OCI-LY3 (cell line): ENCODE results near the gene SHC1.

Experiments
- H2AFZ ChIP-seq: fragments of 200-600, 300-600 bp; shearing (Covaris generic); 2 replicates; pipeline ENCODE4 v1.6.0; 2014; ENCODE audit warnings: antibody characterized with exemption, low read depth, low read length
- H3K27ac ChIP-seq: fragments of 200-600, 300-600 bp; sonication (generic); 2 replicates; pipeline ENCODE4 v1.5.1; 2014; ENCODE audit warnings: mild to moderate bottlenecking, low read length, moderate library complexity, mixed read lengths
- H3K27me3 ChIP-seq: fragments of 200-600, 300-600 bp; sonication (generic); 2 replicates; pipeline ENCODE4 v1.6.1; 2014; ENCODE audit warnings: low read depth, low read length, mixed read lengths
- H3K36me3 ChIP-seq: fragments of 200-600, 300-600 bp; sonication (generic); replicated peaks from 2 replicates; pipeline ENCODE3; 2014; ENCODE audit warnings: low read depth, low read length, mixed read lengths
- H3K4me1 ChIP-seq: fragments of 300-600, 200-600 bp; sonication (generic); 2 replicates; pipeline ENCODE4 v1.6.1; 2014; ENCODE audit warnings: low read length, mixed read lengths
- H3K4me2 ChIP-seq: fragments of 200-600, 300-600 bp; sonication (generic); 2 replicates; pipeline ENCODE4 v1.6.1; 2014; ENCODE audit warnings: low read length, mixed read lengths
- H3K4me3 ChIP-seq: fragments of 300-600, 200-600 bp; sonication (generic); 2 replicates; pipeline ENCODE4 v1.5.1; 2014; ENCODE audit warnings: antibody characterized with exemption, mild to moderate bottlenecking, low read length, moderate library complexity
- H3K79me2 ChIP-seq: fragments of 300-600, 200-600 bp; shearing (Covaris generic); 2 replicates; pipeline ENCODE4 v1.6.1; 2014; ENCODE audit warnings: mild to moderate bottlenecking, low read length, mixed read lengths
- H3K9ac ChIP-seq: fragments of 300-600, 200-600 bp; shearing (Covaris generic); 2 replicates; pipeline ENCODE4 v1.6.0; 2014; ENCODE audit warnings: mild to moderate bottlenecking, low read length, moderate library complexity
- H3K9me3 ChIP-seq: fragments of 200-600, 300-600 bp; shearing (Covaris generic); 2 replicates; pipeline ENCODE4 v1.6.1; 2014; ENCODE audit warnings: low read length, mixed read lengths; ENCODE audit not compliant: insufficient read depth
- H4K20me1 ChIP-seq: fragments of 200-600, 300-600 bp; sonication (generic); 2 replicates; pipeline ENCODE4 v1.6.1; 2016; ENCODE audit warnings: low read length, mixed read lengths; ENCODE audit not compliant: insufficient read depth
- EZH2phosphoT487 ChIP-seq: fragments of 200-600 bp; shearing (Covaris generic); IDR thresholded peaks from 2 replicates; pipeline ENCODE4 v1.6.1; 2018; ENCODE audit warnings: antibody characterized with exemption, mixed run types, low read depth
- TF ChIP-seq, protein P1 (sequence below): fragments of 200-600, 300-600 bp; sonication (generic); IDR thresholded peaks from 2 replicates; pipeline ENCODE4 v1.5.1; 2014; ENCODE audit warnings: antibody characterized with exemption, low read length, low read depth

SHC1 gene

DNA sequence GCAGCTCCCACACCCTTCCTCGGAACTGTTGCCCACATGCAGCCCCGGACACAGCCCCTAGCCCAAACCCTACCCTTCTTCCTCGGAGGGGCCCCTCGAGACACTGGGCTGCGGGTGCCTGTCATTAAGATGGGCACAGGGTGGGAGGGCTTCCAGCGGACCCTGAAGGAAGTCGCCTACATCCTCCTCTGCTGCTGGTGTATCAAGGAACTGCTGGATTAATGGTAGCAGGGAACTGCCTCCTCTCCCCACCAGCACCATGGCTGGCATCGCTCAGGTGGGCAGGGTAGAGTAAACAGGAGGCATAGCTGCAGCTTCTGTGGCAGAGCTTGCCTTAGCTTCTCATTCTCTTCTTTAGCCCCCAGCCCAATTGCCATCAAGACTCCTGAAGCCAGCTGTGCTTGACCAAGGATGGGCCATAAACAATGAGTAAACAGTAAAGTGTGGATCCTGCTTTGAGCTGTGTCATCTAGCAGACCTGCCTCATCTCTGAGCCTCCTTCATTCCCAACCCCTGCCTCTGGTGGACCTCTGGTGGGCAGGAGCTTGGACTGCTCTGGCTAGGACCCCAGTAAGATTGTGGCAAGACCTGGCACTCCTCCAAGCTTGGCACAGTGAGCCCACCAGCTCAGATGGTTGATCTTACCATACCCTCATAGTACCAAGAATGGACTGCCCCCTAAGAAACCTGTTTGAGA is 23.2 kb upstream of the SHC1 start, which contains the start of gene LENEP:
Gene LENEP (plus strand): TSS at position 15 of the 697 bp plus-strand sequence. CDS start 22 bp downstream, at position 37.
- H3K27ac ChIP-seq = no peak within 1 kb of the TSS
- no peak within 1 kb of the TSS for H3K4me2 ChIP-seq
- no peak within 1 kb of the TSS for H3K9ac ChIP-seq

DNA sequence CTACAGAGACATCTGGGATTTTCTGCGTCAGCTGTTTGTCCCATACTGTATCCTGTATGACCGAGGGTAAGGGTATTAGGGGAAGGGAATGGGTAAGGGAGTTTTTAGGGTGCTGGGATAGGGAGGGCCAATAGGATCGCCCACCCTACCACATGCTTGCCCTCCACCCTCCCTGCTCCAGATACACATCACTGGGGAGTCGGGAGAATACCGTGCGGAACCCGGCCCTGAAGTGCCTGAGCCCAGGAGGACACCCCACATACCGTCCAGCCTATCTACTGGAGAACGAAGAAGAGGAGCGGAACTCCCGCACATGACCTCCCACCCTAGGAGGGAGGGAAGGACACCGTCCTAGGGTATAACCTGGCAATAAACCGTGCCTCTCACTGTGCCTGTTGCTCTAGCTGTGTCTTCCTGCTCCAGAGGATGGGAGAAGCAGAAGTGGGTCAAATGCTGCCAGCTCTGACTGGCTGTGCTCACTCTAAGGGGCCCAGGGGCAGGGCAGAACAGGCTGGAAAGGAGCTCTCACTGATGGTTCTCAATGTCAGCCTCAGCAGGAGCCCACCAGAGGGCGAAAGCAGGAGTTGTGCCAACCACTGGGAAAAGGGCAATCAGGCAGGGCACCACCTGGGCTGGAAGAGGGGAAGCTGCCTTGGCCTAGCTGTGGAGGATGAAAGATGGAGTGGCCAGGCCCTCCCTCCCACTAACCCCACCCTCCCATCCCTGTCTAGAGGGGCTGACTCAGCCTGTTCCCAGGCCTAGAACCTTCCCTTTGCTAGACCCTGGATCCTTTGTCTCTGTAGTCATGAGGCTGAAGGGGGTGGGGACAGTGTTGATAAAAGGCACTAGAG is 22.4 kb upstream of the SHC1 start:
- Histone ChIP-seq H3K4me2 (no peak overlapping the region), H3K36me3 (peaks cover 20% of the 10 kb centered on the region), H3K4me1 (peaks cover 15% of the 10 kb centered on the region), H3K79me2 (peaks cover 7% of the 10 kb centered on the region; the same call in 1 of the 2 replicates), H3K27me3 (no peaks in the 10 kb centered on the region), H3K9ac (no peak overlapping the region), H3K9me3 (no peaks in the 10 kb centered on the region), H2AFZ (no peak overlapping the region), H3K27ac (no peak overlapping the region), H4K20me1 (no peaks in the 10 kb centered on the region), H3K4me3 (no peak overlapping the region)
- TF ChIP-seq EZH2phosphoT487 = no peak
- TF ChIP-seq, protein P1, sequence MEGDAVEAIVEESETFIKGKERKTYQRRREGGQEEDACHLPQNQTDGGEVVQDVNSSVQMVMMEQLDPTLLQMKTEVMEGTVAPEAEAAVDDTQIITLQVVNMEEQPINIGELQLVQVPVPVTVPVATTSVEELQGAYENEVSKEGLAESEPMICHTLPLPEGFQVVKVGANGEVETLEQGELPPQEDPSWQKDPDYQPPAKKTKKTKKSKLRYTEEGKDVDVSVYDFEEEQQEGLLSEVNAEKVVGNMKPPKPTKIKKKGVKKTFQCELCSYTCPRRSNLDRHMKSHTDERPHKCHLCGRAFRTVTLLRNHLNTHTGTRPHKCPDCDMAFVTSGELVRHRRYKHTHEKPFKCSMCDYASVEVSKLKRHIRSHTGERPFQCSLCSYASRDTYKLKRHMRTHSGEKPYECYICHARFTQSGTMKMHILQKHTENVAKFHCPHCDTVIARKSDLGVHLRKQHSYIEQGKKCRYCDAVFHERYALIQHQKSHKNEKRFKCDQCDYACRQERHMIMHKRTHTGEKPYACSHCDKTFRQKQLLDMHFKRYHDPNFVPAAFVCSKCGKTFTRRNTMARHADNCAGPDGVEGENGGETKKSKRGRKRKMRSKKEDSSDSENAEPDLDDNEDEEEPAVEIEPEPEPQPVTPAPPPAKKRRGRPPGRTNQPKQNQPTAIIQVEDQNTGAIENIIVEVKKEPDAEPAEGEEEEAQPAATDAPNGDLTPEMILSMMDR = peak; percentile 37

More for the DNA sequence above, 23.2 kb upstream of the SHC1 start, which contains the start of gene LENEP:
- no peaks in the 10 kb centered on the region for H3K79me2 ChIP-seq
- H2AFZ ChIP-seq = no peak within 1 kb of the TSS
- peaks cover 13% of the 10 kb centered on the region for H3K36me3 ChIP-seq
- H3K4me1 ChIP-seq = peaks cover 22% of the 10 kb centered on the region
- H4K20me1 ChIP-seq = no peaks in the 10 kb centered on the region
- TF ChIP-seq, protein P1 = no peak
- no peak for TF ChIP-seq EZH2phosphoT487
- H3K4me3 ChIP-seq = no peak within 1 kb of the TSS
- H3K9me3 ChIP-seq = no peaks in the 10 kb centered on the region
- H3K27me3 ChIP-seq = no peaks in the 10 kb centered on the region

DNA sequence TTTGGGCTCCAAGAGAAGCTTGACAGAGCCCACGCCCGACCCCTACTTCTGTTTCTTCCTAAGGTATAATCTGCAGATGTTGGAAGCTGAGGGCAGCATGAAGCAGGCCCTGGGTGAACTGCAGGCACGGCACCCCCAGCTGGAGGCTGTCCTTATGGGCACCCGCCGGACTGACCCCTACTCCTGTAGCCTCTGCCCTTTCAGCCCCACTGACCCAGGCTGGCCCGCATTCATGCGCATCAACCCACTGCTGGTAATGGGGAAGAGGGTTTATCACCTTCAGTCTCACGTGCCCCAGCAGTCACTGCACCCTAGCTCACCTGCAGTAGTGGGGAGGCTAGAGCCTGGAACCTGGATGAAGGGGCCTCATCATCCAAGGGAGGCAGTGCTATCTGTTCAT is 19.7 kb upstream of the SHC1 start:
- H3K27me3 ChIP-seq = no peaks in the 10 kb centered on the region
- TF ChIP-seq, protein P1 = no peak
- no peak for TF ChIP-seq EZH2phosphoT487
- H4K20me1 ChIP-seq = no peaks in the 10 kb centered on the region
- H3K9ac ChIP-seq = no peak overlapping the region
- no peaks in the 10 kb centered on the region for H3K4me1 ChIP-seq
- H3K79me2 ChIP-seq = peaks cover 25% of the 10 kb centered on the region
- peaks cover 27% of the 10 kb centered on the region for H3K36me3 ChIP-seq
- no peak overlapping the region for H3K4me2 ChIP-seq
- no peak overlapping the region for H3K27ac ChIP-seq
- no peak overlapping the region for H2AFZ ChIP-seq
- no peak overlapping the region for H3K4me3 ChIP-seq
- no peaks in the 10 kb centered on the region for H3K9me3 ChIP-seq
